Measurements from ENCODE around the gene ANKRD34A.

DNA sequence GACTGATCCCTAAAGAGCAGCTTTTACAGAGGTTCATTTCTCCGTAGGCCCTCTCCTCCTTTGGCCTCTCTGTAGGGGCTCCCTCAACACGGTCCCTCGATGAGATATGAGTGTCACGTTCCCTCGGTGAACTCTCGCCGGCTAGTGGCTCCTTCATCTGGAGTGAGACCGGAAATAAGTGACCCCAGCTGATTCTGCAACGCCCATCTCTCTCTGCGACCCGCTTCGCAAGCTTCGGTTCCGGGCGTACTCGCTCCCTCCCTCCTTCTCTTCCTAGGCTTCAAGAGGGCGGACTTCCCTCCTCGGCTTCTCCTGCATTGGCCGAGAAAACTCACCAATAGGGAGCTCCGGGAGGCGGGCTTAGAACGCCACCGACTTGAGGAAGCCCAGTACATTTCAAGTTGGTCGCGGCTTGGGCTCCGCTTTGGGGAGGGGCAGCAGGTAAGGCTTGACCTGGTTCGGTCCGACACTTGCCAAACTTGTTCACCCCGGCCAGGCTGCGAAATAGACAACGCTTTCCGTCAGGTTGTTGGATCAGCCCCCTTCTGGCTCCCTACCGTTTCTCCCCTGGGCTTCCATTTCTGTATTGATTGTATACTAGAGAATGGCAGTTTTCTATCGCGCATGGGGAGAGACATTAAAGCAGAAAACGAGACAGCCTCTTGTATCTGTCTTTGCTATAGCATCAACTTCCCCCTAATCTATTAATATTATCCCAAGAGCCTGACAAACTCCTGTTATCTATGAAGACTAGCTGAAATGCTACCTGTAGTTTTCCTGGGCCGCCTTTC is at the start of gene ANKRD34A, which contains the start of gene POLR3GL:
- TF ChIP-seq, protein P1, sequence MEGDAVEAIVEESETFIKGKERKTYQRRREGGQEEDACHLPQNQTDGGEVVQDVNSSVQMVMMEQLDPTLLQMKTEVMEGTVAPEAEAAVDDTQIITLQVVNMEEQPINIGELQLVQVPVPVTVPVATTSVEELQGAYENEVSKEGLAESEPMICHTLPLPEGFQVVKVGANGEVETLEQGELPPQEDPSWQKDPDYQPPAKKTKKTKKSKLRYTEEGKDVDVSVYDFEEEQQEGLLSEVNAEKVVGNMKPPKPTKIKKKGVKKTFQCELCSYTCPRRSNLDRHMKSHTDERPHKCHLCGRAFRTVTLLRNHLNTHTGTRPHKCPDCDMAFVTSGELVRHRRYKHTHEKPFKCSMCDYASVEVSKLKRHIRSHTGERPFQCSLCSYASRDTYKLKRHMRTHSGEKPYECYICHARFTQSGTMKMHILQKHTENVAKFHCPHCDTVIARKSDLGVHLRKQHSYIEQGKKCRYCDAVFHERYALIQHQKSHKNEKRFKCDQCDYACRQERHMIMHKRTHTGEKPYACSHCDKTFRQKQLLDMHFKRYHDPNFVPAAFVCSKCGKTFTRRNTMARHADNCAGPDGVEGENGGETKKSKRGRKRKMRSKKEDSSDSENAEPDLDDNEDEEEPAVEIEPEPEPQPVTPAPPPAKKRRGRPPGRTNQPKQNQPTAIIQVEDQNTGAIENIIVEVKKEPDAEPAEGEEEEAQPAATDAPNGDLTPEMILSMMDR (IDR thresholded peaks at IDR 0.05 in 8 of 11, conservative IDR thresholded peaks at IDR 0.05 in 3 of 11) = peak in 1 of 11 experiments; percentile 29
- TF ChIP-seq POLR2A (IDR thresholded peaks at IDR 0.05) (peak; percentile 16 to 96 (median 53)), POLR2AphosphoS5 (IDR thresholded peaks at IDR 0.05) (peak; percentile 91 to 99 (median 98))
